AG20443 (cell line): ENCODE results near the gene FAM193B.

ENCODE experiments used
- DNase-seq: peaks from one replicate; pipeline ENCODE4 v3.0.0; 2012; ENCODE audit warnings: low spot score, mixed read lengths

Gene FAM193B

DNA sequence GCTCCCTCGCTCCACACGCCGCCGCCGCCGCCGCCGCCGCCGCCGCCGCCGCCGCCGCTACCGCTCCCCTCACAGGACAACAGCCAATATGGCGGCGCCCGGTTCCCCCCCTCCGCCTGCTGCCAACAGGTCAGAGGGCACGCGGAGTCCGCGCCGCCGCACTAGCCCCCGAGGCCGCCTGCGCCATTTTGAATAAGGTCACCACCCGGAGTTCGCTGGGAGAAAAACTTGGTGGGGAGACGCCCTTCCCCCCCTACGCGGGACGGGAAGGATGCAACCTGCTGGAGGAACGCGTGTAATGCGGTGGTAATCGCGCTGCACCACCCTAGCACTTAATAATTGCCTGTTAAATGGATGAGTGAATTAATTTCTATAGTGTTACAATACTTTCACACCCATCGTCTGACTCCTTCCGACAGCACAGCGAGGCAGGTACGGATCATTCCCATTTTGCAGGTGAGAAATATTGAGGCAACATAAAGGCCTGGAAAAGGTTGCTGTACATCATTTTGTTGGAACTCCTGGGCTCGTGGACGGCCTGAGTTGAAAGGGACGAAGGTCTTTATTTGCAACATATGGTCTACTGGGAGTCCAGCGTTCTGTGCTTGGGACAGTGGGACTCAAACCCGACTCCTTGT lies at the start of gene FAM193B:
Gene FAM193B (minus strand): TSS at position 90 of the 638 bp plus-strand sequence. CDS start 105 bp downstream, outside the sequence.
- DNase-seq: peak; percentile 99

DNA sequence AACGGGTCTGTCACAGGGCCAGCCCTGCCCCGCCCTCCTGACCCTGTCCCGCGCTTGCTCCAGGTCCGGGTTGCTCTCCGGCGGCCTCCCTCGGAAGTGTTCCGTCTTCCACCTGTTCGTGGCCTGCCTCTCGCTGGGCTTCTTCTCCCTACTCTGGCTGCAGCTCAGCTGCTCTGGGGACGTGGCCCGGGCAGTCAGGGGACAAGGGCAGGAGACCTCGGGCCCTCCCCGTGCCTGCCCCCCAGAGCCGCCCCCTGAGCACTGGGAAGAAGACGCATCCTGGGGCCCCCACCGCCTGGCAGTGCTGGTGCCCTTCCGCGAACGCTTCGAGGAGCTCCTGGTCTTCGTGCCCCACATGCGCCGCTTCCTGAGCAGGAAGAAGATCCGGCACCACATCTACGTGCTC lies 49.8 kb upstream of the FAM193B start:
- no peak for DNase-seq

DNA sequence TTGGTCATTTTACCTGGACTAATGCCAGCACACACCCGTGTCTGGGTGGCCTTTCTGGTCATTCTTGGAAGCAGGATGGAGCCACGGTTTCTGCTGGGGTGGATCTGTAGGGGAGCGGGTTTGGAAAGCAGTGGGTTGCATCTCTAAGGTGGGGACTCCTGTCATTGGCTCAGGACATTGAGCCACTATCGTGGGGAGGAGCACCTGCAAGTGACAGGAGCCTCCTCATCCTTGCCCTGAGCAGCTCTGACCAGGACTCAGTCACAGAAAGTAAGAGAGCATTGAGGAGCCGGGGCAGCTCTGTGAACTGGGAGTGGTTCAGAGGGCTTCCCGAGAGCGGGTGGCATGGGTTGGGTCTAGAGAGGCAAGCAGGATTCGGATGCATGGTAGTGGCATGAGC lies 49.3 kb upstream of the FAM193B start:
- no peak for DNase-seq

DNA sequence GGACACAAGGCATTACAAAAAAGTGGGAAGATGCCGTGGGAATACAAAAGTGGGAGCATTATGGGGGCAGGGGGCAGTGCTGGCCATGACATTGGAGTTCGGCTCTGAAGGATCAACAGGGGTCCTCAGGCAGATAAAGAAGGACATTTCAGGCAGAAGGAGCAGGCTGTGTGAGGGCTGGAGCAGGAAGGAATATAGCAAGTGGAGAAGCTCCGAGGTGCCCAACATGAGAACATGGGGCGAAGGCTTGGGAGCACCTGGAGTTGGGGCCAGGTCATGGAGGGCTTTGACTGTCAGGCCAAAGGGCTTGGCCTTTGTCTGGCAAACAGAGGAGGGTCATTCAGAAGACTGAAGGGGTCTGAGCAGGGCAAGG lies 48.1 kb upstream of the FAM193B start:
- no peak for DNase-seq

DNA sequence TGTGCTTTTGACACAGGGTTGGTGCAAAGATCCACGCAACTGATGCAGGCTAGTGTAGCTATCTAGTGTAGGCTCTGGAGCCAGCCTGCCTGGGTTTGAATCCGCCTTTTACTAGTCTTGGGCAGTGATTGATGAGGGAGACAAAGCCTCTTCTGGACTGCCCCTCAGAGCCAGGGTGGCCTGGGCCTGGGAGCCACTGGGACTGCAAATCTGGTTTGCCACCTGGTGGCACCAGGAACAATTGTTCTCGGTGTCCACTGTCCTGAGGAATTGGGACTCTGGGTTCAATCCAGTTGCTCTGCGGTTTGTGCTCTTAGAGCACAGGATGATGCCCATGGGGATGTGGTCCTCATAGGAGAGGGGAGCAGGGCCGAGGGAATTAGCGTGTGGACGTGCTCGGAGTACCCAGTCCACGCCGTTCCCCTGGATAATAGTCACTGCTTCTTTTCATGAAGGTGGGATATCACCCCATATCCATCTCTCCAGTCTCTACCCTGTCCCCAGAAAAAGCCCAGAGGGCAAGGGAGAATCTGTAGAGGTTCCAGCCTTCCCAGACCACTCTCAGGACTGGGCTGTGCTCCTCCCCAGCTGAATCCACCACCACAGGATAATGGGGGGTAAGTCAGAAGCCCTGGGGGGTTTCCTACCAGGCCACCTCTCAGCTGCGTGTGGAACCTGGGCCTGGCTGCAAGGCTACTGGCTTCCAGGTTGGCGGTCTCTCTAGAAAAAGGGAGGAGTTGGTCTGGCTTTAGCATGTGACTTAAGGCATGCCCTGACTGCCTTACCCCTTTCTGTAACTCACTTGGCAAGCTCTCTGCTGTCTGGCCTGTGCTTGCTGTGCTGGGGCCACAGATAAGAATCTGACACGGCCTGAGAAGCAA lies 47.5 kb upstream of the FAM193B start:
- DNase-seq: no peak

DNA sequence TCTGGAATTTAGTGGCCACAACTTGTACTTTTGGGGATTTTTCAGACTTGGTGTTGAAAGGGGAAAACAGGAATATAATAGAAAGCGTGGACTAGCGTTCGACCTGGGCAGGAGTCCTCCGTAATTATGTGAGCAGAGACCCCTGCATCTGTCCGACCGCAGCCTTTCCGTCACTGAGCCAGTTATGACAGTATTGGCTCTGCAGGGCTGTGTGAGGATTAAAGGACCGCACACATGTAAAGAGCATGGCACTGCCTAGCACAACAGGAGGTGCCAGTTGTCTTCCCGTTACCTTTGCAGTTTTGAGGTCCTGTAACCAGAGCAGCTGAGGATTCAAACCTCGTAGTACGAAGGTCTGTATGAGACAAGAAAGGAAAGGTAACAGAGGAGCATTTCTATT lies 46.8 kb upstream of the FAM193B start:
- DNase-seq: no peak

DNA sequence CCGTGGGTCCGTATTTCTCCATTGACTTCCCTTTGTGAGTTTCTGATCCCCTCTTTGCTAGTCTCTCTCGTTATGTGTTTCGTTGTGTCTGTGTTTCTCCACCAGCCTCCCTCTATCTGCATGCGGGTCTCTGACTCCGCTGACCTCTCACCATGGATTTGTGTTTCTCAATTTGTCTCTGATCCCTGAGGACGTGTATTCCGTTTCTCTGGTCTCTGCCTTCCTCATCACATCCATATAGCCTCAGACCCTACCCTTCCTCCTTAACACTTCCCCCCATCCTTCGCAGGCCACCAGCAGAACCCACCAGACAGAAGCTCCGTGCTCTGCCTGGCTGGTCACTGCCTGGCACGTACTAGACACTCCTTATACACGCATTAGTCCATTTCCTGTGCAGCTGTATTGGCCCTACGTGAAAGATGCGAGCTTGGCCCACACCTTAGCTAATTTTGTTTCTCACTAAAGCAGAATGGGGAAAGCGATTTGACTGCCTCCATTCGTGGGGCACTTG lies 46.2 kb upstream of the FAM193B start:
- DNase-seq: no peak

DNA sequence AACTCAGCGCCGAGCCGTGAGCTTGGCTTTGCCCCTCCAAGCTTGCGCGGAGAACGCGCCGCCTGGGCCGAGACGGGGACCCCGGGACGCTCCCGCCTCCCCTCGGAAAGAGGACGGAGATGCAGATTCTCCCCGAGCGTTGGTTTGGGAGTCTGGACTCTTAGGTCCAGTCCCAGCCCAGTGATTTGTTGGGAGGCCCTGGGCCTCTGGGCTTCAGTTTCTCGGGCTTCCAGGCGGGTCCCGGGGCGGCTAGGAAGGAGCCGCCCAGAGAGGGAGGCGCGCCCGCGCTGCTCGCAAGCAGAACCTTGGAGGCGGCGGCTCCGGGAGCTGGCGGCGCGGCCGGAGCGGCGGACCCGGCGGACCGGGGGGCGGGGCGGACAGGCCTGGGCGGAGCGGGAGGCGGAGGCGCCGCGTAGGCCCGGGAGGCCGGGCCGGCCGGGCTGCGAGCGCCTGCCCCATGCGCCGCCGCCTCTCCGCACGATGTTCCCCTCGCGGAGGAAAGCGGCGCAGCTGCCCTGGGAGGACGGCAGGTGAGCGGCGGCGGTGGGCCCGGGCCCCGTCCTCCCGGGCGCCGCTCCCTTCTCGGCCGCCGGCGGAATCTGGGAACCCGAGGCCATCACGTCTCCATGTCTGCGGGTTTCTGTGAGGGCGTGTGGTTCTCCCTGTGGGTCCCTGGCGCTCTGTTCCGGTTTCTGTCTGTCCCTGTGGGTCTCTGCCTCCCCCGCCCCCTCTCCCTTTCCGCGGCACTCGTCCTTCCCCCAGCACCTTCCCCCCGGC lies 45.6 kb upstream of the FAM193B start, which contains the start of gene B4GALT7:
Gene B4GALT7 (plus strand): TSS at position 402 of the 777 bp plus-strand sequence. CDS start 79 bp downstream, at position 481.
- peak; percentile 97 for DNase-seq

DNA sequence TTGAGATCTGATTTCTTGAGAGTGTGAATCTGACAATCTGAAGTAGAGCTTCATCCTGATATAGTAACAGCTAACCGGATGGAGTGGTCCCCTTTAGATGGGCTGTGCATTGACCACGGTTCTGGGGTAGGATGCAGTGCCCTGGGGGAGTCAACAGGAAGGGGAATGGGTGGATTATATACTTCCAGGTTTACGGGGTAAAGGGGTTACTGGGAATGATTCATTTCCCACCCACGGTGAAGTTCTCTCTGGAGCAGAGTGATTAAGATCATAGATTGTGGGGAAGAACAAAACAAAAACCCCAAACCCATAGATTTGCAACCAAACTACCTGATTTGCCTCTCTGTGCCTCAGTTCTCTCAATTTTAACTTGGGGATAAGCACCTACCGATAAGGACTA lies 44.1 kb upstream of the FAM193B start:
- DNase-seq: no peak

DNA sequence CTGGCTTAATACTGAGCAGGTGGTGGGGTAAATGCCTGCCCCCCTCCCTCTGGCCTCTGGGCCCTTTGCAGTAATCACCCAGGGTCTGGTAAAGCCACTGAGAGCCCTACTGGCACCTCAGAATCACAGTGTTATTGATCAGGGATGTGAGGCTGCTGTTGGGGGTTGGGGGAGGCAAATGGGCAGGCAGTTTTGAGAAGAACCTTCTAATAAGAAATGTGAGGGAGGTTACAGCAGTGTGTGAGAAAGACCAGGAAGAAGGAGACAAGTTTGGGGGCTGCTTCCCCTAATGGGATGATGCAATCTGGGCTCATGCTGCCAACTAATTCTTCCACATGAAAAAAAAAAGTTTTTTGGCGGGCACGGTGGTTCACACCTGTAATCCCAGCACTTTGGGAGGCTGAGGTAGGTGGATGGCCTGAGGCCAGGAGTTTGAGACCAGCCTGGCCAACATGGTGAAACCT lies 42.4 kb upstream of the FAM193B start:
- DNase-seq: no peak

DNA sequence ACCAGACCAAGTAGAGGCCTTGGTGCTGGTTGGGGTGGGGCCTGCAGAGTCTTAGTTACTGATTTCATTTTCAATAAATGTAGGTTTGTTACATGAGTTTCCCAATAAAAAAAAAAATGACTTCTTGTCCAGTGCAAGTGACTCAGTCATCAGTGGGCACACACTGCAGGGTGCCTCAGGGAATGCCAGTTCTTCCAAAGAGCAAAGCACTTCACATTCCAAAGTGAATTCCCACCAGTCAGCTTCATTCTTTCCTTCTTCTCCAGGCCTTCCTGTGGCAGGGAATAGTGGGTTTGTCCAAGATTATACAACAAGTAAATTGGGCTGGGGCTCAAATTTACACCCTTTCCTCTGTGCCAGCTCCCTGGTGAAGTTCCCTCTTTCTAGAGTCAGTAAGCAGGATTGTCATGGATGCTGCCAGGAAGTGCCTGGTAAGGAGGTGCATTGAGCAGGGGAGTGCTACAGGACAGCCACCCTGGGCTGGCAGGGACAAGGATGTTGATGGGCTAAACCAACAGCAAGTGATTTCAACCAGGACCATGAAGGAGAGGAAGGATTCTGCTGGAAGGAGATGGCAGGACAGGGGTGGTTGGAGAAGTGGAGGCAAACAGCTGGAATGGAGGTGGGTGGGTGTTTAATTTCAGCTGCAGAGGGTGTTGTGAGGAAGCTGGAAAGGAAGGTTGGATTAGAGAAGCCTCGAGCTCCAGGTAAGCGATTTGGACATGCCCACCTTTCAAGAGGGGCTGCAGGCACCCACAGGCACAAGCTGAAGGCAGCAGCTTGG lies 41.8 kb upstream of the FAM193B start:
- DNase-seq: no peak

DNA sequence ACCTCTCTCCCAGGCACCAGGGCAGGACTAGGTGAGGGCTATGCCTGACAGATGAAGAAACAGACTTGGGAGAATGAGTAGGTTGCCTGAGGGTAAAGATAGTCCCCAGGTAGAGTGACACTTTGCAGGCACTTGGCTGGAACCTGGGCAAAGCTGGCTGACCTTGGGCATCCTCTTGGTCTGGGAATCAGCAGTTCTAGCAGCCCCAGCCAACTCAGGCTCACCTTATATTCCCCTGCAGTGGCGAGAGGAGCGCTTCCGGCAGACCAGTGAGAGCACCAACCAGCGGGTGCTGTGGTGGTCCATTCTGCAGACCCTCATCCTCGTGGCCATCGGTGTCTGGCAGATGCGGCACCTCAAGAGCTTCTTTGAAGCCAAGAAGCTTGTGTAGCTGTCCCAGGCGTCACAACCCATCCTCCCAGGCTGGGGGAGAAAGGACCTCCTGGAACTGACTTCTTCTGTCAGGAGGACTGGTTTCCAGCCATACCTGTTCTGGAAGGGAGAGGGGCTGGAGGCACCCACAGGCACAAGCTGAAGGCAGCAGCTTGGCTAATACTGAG lies 40.7 kb upstream of the FAM193B start:
- no peak for DNase-seq

DNA sequence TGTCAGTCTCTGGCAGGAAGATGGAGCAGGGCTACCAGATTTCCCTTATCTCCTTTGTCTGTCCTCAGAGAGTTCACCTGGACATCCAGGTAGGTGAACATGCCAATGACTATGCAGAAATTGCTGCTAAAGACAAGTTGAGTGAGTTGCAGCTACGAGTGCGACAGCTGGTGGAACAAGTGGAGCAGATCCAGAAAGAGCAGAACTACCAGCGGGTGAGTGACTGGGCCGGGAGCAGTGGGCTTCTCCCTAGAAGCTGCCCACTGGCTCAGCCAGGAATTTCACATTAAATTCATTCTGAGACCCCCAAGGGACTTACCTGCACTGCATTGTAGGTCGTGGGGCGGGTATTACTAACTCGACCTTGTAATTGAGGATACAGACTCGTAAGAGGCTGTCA lies 39.7 kb upstream of the FAM193B start:
- DNase-seq: no peak

DNA sequence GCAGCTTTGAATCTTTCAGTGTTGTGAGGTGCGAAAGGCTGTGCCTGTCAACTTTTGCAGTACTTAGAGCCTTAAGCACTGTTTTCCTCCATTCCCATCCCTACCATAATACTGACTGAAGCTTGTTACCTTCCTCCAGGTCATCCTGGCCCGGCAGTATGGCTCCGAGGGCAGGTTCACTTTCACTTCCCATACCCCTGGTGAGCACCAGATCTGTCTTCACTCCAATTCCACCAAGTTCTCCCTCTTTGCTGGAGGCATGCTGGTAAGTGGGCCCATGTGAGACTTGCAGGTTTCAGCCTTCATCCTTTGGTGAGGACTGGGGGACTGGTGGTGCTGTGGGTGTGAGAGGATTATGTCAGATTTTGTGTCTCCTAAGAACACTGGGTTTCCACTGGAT lies 39.1 kb upstream of the FAM193B start:
- no peak for DNase-seq

DNA sequence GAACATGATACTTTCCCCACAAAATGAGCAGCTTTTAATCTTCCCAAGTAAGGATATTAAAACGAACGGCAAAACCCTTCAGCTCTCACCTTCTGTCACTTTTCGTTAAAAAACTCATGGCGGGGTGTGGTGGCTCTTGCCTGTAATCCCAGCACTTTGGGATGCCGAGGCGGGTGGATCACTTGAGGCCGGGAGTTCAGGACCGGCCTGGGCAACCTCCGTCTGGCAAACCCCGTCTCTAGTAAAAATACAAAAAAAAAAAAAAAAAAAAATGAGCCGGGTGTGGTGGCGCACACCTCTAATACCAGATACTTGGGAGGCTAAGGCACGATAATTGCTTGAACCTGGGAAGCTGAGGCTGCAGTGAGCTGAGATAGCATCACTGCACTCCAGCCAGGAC lies 38.5 kb upstream of the FAM193B start:
- DNase-seq: no peak

DNA sequence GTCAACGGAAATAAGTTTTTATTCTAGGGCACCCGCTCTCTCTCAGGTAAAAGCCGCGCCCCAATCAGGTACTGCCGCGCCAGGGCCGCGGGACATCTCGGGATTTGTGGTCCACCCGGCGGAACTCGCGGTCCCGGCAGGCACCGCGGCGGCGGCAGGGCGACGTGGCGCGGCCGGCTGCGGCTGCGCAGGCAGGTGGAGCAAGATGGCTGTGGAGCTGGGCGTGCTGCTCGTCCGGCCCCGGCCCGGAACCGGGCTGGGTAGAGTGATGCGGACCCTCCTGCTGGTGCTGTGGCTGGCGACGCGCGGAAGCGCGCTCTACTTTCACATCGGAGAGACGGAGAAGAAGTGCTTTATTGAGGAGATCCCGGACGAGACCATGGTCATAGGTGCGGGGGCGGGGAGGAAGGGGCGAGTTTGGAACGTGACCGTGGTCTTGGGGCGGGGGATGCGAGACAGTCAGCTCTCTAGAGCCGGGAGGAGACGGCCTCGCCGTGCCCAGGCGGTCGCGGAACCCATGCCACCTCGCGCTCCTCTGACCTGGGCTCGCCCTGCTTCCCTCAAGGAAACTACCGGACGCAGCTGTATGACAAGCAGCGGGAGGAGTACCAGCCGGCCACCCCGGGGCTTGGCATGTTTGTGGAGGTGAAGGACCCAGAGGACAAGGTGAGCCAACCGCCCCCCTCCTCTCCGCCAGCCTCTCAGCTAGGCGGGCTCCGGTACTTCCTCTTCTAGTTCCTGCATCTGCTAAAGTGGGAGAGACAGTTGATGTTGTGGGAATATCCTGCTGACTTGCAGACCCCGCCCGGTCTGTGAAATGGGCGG lies 37.9 kb upstream of the FAM193B start, which contains the start of gene TMED9:
Gene TMED9 (plus strand): TSS at position 194 of the 825 bp plus-strand sequence. CDS start 12 bp downstream, at position 206.
- DNase-seq: peak; percentile 97

DNA sequence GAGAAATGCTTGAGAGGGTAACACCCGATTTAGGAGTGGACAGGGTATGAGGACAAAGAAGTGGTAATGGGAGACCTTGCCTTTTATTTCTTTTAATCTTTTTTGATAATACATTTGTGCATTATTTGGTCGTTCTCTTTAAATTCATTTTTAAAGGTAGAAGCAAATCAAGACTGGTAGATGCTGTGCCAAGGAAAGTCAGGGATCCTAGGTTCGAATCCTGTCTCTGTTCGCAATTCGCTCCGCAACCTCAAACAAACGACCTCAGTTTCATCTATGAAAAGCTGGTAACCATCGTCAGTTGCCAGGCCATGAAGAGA lies 37.3 kb upstream of the FAM193B start:
- no peak for DNase-seq

DNA sequence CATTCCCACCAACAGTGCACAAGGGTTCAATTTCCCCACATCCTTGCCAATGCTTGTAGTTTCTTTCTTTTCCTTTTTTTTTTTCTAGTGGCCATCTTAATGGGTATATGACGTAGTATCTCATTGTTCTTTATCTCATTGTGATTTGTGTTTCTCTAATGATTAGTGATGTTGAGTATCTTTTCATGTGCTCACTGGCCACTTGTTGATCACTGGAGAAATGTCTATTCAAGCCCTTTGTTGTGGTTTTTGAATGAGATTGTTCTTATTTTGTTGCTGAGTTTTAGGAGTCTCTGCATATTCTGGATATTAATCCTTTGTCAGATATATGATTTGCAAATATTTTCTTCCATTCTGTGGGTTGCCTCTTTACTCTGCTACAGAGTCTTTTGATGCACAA lies 36.0 kb upstream of the FAM193B start:
- no peak for DNase-seq

DNA sequence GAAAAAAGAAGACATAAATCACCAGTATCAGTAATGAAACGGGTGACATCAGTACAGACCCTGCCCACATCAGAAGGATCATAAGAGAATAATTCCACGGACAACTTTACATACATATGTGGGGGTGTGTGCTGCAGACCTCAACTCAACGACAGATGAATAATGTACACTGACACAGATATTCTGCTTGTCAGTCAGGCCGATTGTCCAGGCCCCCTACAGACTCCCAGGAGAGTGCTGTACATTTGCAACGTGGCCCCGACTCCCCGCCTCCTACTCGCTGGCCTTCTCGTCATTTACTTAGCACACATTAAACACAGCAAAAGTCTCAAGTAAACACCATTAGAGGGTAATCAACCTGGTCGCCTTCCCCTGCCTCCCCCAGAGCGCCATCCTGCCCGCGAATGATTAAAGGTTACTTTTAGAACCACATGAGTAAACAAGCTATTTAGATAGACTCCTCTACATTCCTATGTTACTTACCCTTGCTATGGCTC lies 34.1 kb upstream of the FAM193B start:
- no peak for DNase-seq

DNA sequence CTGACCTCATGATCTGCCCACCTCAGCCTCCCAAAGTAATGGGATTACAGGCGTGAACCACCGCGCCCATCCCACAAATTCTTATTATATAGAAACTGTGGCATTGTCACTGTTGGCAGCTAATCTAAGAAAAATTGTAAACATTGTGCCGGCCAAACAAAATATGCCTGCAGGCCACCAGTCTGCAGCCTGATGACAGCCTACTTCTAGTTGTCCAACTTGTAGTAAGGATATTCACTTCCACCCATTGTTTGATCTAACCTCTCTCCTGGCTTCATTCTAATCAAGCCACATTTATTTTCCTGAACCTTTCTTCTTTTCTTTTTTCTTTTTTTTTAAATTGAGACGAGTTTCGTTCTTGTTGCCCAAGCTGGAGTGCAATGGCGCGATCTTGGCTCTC lies 24.0 kb upstream of the FAM193B start:
- no peak for DNase-seq
